CD4-positive, alpha-beta T cell treated with Interleukin-4 for 1 hour (primary cell): ENCODE data around the gene PKHD1.

Experiments used
- DNase-seq, 2 donors: peaks; one replicate each; pipeline ENCODE4 v3.0.0-alpha.2; 2020 to 2022

PKHD1 gene

GRCh38 chr6:52087498-52087999, at the start of gene PKHD1:
Gene PKHD1 (minus strand): TSS chr6:52087613. CDS start chr6:52084933, 2,680 bp downstream.
- no peak for DNase-seq

DNA sequence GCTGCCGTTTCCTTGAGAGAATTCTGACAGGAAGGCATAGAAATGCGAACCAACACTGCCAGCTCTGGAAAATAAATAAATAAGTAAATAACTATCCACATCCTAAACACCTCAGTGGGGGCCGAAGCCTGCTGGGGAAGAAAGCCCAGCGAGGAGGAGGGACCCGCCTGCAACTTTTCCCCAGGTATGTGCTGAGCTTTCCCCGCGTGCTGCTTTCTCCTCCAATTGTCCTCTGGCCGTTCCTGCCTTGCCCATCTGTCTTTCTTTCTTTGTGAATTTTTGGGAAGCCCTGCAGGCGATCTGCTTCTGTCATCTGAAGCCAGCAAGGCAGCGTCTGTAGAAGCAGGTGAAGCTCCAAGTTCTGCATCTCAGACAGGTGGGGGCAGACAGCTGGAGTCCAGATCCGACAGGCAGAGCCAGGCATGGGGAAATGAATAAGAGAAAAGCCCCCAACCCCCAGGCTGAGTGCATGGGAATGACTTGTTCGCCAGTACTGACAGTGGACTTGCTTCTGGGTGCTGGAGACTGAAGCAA, 49.6 kb upstream of the PKHD1 start:
- DNase-seq, result no peak

GRCh38 chr6:52136055-52136454, 48.6 kb upstream of the PKHD1 start:
- DNase-seq, result no peak

DNA sequence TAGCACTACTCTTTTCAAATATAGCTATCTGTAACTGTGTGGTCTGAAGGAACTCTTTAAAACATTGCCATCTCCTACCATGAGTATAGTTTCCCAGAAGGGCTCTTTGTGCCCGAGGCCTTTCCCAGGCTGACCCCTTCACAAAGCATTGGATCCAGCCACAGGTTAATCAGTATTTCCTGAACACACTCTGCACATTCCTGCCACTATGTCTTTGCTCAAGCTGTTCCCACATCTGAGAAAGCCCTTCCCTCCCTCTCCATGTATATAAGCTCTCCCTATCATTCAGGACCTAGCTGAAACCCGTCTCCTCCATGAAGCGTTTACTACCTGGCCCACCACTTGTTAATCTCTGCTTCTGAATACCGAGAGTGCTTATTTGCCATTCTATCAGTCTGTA, 47.8 kb upstream of the PKHD1 start:
- DNase-seq, result no peak

DNA sequence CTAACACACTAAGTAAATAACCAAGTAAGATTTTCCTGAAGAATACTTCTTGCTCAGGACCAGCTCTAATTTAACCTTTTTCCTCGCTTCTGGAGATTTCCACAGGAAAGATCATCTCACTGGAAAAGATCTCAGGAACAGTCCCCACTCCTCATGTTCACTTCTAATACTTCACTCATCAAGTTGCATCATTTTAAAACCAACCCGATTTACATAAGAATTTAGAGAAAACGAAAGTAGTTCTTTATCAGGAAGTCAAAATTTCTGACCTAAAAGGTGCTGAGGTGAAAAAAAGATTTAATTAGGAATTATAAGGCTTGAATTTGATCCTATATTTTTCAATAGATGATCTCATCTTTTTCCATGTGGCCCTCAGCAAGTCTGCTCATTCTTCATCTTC, 46.6 kb upstream of the PKHD1 start:
- DNase-seq, result no peak

DNA sequence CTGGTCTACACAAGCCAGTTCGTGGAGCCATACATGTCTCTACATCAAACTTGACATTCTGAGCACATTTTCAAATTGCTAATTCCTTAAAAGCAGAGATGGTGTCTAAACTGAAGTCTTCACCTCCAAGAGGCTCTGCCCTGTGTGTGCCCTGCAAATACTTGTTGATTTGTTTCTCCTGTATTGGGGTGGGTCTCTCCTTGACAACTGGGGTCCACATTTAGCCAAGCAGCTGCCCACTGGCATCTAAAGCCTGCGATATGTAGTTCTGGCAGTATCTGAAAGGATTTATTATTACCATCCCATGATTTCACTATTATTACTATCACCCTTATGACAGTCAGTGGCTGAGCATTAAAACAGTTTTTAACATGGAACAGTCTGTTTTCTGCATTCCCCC, 45.9 kb upstream of the PKHD1 start:
- no peak for DNase-seq

GRCh38 chr6:52132292-52132691, 44.9 kb upstream of the PKHD1 start:
- no peak for DNase-seq

DNA sequence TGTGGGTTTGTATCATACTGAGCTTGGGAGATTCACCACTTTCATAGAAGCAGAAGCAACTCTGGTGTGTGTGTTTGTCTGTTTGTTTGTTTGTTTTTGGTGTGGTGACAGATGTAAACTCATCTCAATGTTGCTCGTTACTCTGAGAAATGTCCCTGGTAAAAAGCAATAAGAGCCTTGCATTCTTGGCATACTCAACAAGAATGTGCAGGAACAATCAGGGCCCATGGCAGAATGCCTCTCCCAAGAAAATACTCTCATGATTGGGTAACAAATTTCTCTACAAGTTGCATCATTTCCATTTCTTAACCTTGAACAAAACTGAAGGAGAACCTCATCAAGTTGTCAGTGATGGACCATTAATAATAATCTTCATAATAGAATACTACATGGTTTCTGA, 43.0 kb upstream of the PKHD1 start:
- DNase-seq, result no peak

DNA sequence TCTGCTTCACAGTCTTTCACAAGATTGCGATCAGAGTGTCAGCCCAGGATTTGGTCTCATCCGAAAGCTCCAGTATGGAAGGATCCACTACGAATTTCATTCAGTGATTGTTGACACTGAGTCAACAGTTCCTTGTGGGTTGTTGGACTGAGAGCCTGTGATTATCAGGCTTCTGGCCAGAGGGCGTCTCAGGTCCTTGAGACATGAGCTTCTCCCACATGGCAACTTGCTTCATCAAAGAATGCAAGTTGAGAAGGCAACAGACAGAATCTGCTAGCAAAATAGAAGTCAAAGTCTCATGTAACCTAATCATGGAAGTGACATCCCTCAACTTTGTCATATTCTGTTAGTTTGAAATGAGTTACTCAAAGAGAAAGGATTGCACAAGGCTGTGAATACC, 40.5 kb upstream of the PKHD1 start:
- DNase-seq, result no peak

GRCh38 chr6:52126231-52126630, 38.8 kb upstream of the PKHD1 start:
- DNase-seq, result no peak

- no peak for DNase-seq
Observed at GRCh38 chr6:52125572-52125971, 38.2 kb upstream of the PKHD1 start.

- no peak for DNase-seq
Observed at GRCh38 chr6:52125139-52125538, 37.7 kb upstream of the PKHD1 start.

GRCh38 chr6:52124126-52125121, 37.0 kb upstream of the PKHD1 start:
- DNase-seq, result no peak

GRCh38 chr6:52123251-52123650, 35.8 kb upstream of the PKHD1 start:
- no peak for DNase-seq

GRCh38 chr6:52117352-52117751, 29.9 kb upstream of the PKHD1 start:
- DNase-seq, result no peak

- no peak for DNase-seq
Observed at GRCh38 chr6:52116605-52116948, 29.2 kb upstream of the PKHD1 start.

- DNase-seq, result no peak
Observed at GRCh38 chr6:52115891-52116604, 28.6 kb upstream of the PKHD1 start.

- no peak for DNase-seq
Observed at GRCh38 chr6:52115145-52115741, 27.8 kb upstream of the PKHD1 start.

GRCh38 chr6:52109171-52109571, 21.8 kb upstream of the PKHD1 start:
- DNase-seq, result no peak

DNA sequence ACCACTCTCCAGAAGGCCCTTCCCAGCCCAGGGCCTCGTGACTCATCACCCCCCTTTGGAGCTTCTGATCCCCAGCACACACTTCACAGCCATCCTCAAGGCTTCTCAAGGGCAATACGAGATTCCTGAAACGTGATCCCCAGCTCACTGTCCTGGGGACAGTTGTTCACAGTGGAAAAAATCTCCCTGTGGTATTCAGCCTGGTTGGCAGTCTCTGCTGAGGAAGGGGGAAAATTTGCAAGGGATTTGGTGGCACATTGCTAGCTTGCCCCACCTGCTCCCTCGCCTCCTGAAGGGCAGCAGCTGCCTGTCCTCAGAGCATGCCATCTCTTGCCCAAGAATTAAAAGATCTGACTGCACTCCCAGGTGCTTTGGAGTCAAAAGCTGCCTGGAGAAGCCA, 20.7 kb upstream of the PKHD1 start:
- DNase-seq, result no peak

- no peak for DNase-seq
Observed at GRCh38 chr6:52106994-52107393, 19.6 kb upstream of the PKHD1 start.

- no peak for DNase-seq
Observed at GRCh38 chr6:52104979-52105378, 17.6 kb upstream of the PKHD1 start.

GRCh38 chr6:52103623-52104022, 16.2 kb upstream of the PKHD1 start:
- no peak for DNase-seq
